Neuronal stem cell (in vitro differentiated cells): ENCODE results near the gene GIN1.
A peak's percentile ranks its signal among the peaks of the same experiment; 100 is the strongest.

Experiments
- DNase-seq: peaks from one replicate; pipeline ENCODE4 v3.0.0-alpha.2; 2013; ENCODE audit warnings: low spot score
- H2AFZ ChIP-seq: one replicate; pipeline ENCODE4 v1.6.1; 2013; ENCODE audit warnings: mild to moderate bottlenecking, low read length, inconsistent platforms
- H2AK5ac ChIP-seq: 2 replicates; pipeline ENCODE4 v1.6.1; 2013; ENCODE audit warnings: low read depth, mild to moderate bottlenecking, inconsistent platforms, low read length, moderate library complexity, mixed read lengths
- H2BK120ac ChIP-seq: 2 replicates; pipeline ENCODE4 v1.6.1; 2013; ENCODE audit warnings: low read depth, mild to moderate bottlenecking, inconsistent platforms, low read length, moderate library complexity, mixed read lengths
- H2BK12ac ChIP-seq: one replicate; pipeline ENCODE4 v1.6.1; 2013; ENCODE audit warnings: low read length, inconsistent platforms
- H2BK15ac ChIP-seq: 2 replicates; pipeline ENCODE4 v1.6.1; 2013; ENCODE audit warnings: mild to moderate bottlenecking, low read length, inconsistent platforms, mixed read lengths
- H2BK5ac ChIP-seq: one replicate; pipeline ENCODE4 v1.6.1; 2013; ENCODE audit warnings: inconsistent platforms, mild to moderate bottlenecking, low read length, moderate library complexity
- H3K14ac ChIP-seq: one replicate; pipeline ENCODE4 v1.6.1; 2013; ENCODE audit warnings: low read length, inconsistent platforms
- H3K18ac ChIP-seq: 2 replicates; pipeline ENCODE4 v1.6.1; 2013; ENCODE audit warnings: low read length, inconsistent platforms
- H3K23ac ChIP-seq: 2 replicates; pipeline ENCODE4 v1.6.1; 2013; ENCODE audit warnings: low read depth, mild to moderate bottlenecking, mixed read lengths, low read length, inconsistent platforms; ENCODE audit not compliant: poor library complexity
- H3K27ac ChIP-seq: replicated peaks from 3 replicates; pipeline ENCODE4 v1.5.1; 2013; ENCODE audit warnings: low read length, inconsistent platforms
- H3K27me3 ChIP-seq, 3 experiments: 2 replicates each; pipeline ENCODE4 v1.6.1; 2013; ENCODE audit warnings: low read length in 3 of 3, mild to moderate bottlenecking in 2 of 3, inconsistent platforms in 1 of 3, low read depth in 1 of 3, mixed read lengths in 1 of 3, moderate library complexity in 1 of 3; ENCODE audit not compliant: control insufficient read depth in 3 of 3, insufficient read depth in 3 of 3
- H3K36me3 ChIP-seq, 2 donors: replicated peaks in 1 of 2; 2 replicates each; pipeline ENCODE4 v1.6.1; 2013; ENCODE audit warnings: low read length in 2 of 2; ENCODE audit not compliant: control insufficient read depth in 2 of 2, insufficient read depth in 2 of 2
- H3K4ac ChIP-seq: 2 replicates; pipeline ENCODE4 v1.6.1; 2013; ENCODE audit warnings: inconsistent platforms, mild to moderate bottlenecking, low read length, moderate library complexity
- H3K4me1 ChIP-seq, 2 donors: 1 replicate in 1 of 2; 2 replicates in 1 of 2; pipeline ENCODE4 v1.6.1; 2013; ENCODE audit warnings: low read length in 2 of 2, low read depth in 1 of 2; ENCODE audit not compliant: control insufficient read depth in 2 of 2, insufficient read depth in 1 of 2
- H3K4me2 ChIP-seq: one replicate; pipeline ENCODE4 v1.6.1; 2013; ENCODE audit warnings: mild to moderate bottlenecking, low read length, inconsistent platforms; ENCODE audit not compliant: insufficient read depth, poor library complexity, severe bottlenecking
- H3K4me3 ChIP-seq, 2 donors: 2 replicates each; pipeline ENCODE4 v1.5.1; 2013; ENCODE audit warnings: low read length in 2 of 2, mild to moderate bottlenecking in 2 of 2, inconsistent platforms in 1 of 2, moderate library complexity in 1 of 2
- H3K79me1 ChIP-seq: one replicate; pipeline ENCODE4 v1.6.1; 2013; ENCODE audit warnings: low read depth, mild to moderate bottlenecking, inconsistent platforms, low read length, moderate library complexity
- H3K9ac ChIP-seq: one replicate; pipeline ENCODE4 v1.6.1; 2013; ENCODE audit warnings: mild to moderate bottlenecking, low read depth, low read length, inconsistent platforms; ENCODE audit not compliant: poor library complexity
- H3K9me3 ChIP-seq, 2 donors: replicated peaks in 1 of 2; 2 replicates each; pipeline versions ENCODE3 to v1.6.1; 2013; ENCODE audit warnings: low read length in 2 of 2, mild to moderate bottlenecking in 2 of 2, inconsistent platforms in 1 of 2, low read depth in 1 of 2, mixed read lengths in 1 of 2, moderate library complexity in 1 of 2; ENCODE audit not compliant: control insufficient read depth in 2 of 2, insufficient read depth in 1 of 2
- H4K8ac ChIP-seq: one replicate; pipeline ENCODE4 v1.6.1; 2013; ENCODE audit warnings: low read depth, mild to moderate bottlenecking, inconsistent platforms, low read length, moderate library complexity
- H4K91ac ChIP-seq: one replicate; pipeline ENCODE4 v1.6.1; 2013; ENCODE audit warnings: low read length, low read depth, mild to moderate bottlenecking, inconsistent platforms; ENCODE audit not compliant: poor library complexity
- WGBS, 2 donors: extraction: QIAGEN DNeasy Blood & Tissue Kit; methylation state at CpG; one replicate each; pipeline ENCODE4 v1.1.7; 2013; ENCODE audit warnings: missing lambda C conversion rate in 2 of 2, mixed read lengths in 1 of 2; ENCODE audit not compliant: insufficient read length in 2 of 2, insufficient replicate concordance in 1 of 2; ENCODE audit errors: extremely low coverage in 2 of 2; 5-methylcytosine and 5-hydroxymethylcytosine counted together

The GIN1 gene

DNA sequence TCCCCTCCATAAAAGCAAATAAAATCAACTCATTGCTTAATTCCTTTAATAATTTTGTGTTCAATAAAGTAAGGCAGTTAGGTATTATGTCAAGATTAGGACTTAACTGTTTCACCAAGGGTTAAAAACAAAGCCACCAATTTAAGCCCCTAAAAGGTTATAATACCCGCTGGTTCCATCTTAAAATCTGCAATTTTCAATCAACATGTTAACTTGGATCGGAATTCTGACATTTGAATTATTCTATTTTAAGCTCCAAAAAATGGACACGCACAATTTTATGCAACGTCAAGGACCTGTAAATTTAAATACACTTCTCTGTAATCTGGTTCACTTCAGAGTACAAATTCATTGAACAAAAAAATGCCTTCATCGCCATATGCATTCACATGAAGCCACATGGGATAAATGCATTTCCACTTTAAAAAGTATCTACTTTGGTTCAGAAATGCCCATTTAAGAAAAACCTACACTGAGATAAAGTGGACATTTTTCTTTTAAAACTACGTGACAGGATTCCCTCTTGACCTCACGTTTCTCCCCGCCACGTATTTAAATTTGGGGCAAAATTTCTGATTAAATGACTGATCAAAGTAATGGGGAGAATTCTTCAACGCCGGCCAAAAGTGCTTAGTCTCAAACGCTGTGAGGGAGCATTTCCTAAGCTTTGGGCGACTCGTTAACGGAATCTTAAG is 721 bp downstream of the GIN1 start:
- Histone ChIP-seq H2AFZ (peak overlapping the region; percentile 84), H3K4me1 (peaks cover 0 to 6% of the 10 kb centered on the region in 2 donors), H3K14ac (no peak overlapping the region), H4K91ac (no peak overlapping the region), H3K36me3 (peaks cover 0 to 11% of the 10 kb centered on the region in 2 donors), H3K4ac (no peak overlapping the region), H2BK5ac (no peak overlapping the region), H4K8ac (no peak overlapping the region), H2BK15ac (no peak overlapping the region), H3K18ac (peak overlapping the region; percentile 89), H3K23ac (no peak overlapping the region), H2AK5ac (no peak overlapping the region), H3K4me3 (peak overlapping the region; percentile 77 to 85), H3K9me3 (no peaks in the 10 kb centered on the region), H2BK12ac (no peak overlapping the region), H2BK120ac (no peak overlapping the region), H3K79me1 (peaks cover 3% of the 10 kb centered on the region), H3K27me3 (no peaks in the 10 kb centered on the region), H3K9ac (peak overlapping the region; percentile 74), H3K27ac (peak overlapping the region; percentile 90), H3K4me2 (peak overlapping the region; percentile 43)
- peak; percentile 11 for DNase-seq
- no CpG with 5 or more reads among the region's 15 CpGs for WGBS, 2 donors

DNA sequence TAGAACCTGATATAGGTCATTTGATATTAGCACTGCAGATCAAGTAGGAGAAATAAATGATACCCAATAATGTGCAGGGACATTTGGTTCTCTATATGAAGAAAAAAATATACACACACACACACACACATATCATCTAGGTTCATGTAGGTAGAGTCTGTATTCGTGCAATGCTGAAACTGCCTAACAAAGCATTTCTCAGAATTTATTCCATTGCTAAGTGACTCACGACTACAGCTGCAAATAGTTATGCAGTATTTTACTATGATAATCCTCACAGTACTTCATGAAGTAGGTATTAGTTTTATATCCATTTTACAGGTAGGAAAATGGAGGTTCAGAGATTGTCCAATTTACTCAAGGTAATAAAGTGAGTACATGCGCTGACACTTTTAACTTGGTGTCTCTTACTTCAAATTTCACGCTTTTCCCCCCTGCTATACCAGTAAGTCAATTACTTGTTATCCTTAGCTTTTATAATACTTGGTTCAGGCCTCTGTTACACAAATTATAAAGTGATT is 2.4 kb downstream of the GIN1 start:
- H3K4ac ChIP-seq, result no peak overlapping the region
- no peaks in the 10 kb centered on the region for H3K9me3 ChIP-seq
- H3K4me1 ChIP-seq, result peaks cover 0 to 6% of the 10 kb centered on the region in 2 donors
- no peak for DNase-seq
- no peak overlapping the region for H2BK15ac ChIP-seq
- no peak overlapping the region for H3K4me2 ChIP-seq
- no peak overlapping the region for H2AFZ ChIP-seq
- H3K4me3 ChIP-seq, result no peak overlapping the region
- H3K14ac ChIP-seq, result no peak overlapping the region
- H2AK5ac ChIP-seq, result no peak overlapping the region
- H3K23ac ChIP-seq, result no peak overlapping the region
- H3K27me3 ChIP-seq, result no peaks in the 10 kb centered on the region
- no CpG with 5 or more reads among the region's 4 CpGs for WGBS, 2 donors
- no peak overlapping the region for H2BK120ac ChIP-seq
- H4K91ac ChIP-seq, result no peak overlapping the region
- no peak overlapping the region for H3K18ac ChIP-seq
- no peak overlapping the region for H2BK5ac ChIP-seq
- H3K27ac ChIP-seq, result no peak overlapping the region
- H3K79me1 ChIP-seq, result peaks cover 2% of the 10 kb centered on the region
- no peaks in the 10 kb centered on the region for H3K36me3 ChIP-seq
- no peak overlapping the region for H3K9ac ChIP-seq
- H4K8ac ChIP-seq, result no peak overlapping the region
- no peak overlapping the region for H2BK12ac ChIP-seq

DNA sequence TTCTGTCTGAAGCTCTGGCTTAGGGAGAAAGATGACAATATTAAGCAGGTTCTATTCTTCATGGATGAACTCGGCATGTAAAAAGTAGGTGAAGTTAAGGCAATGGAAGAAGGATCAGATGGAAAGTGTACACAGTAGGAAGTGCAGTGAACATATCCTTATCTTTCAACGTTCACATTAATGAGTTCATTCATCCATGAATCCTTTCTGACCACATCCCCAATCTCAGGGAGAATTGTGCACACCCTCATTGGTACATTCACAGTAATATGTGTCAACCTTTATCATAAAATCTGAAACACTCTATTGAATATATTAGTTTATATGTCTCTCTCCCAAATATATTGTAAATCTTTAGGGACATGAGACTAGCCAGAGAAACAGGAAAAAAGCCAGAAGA is 5.5 kb downstream of the GIN1 start:
- Histone ChIP-seq H3K36me3 (no peaks in the 10 kb centered on the region), H4K8ac (no peak overlapping the region), H3K9me3 (peaks cover 0 to 4% of the 10 kb centered on the region in 2 donors), H3K14ac (no peak overlapping the region), H3K18ac (no peak overlapping the region), H3K27me3 (no peaks in the 10 kb centered on the region), H2BK120ac (no peak overlapping the region), H3K4me2 (no peak overlapping the region), H2BK5ac (no peak overlapping the region), H2AK5ac (no peak overlapping the region), H3K79me1 (no peaks in the 10 kb centered on the region), H4K91ac (no peak overlapping the region), H3K4me3 (no peak overlapping the region), H3K27ac (no peak overlapping the region), H3K23ac (no peak overlapping the region), H3K4ac (no peak overlapping the region), H2AFZ (no peak overlapping the region), H2BK15ac (no peak overlapping the region), H2BK12ac (no peak overlapping the region), H3K9ac (no peak overlapping the region), H3K4me1 (peaks cover 0 to 2% of the 10 kb centered on the region in 2 donors)
- no CpG with 5 or more reads among the region's 2 CpGs for WGBS, 2 donors
- DNase-seq, result no peak

DNA sequence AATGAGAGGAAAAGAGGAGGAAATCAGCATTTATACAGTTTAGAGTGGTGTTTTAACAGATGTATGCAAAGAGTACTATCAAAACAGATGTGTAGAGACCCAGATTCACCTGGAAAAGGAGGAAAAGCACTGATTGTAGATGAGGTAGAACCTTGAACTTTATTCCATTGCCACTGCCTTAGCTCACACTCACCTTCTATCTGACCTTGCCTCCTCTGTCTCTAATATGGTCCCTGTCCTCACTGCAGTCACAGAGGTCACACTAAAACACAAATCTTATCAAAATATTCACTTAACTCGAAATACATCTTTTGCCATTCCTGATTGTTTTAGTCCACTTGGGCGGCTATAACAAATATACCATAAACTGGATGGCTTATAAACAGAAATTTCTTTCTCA is 7.0 kb downstream of the GIN1 start:
- Histone ChIP-seq H3K27ac (no peak overlapping the region), H3K36me3 (no peaks in the 10 kb centered on the region), H2BK12ac (no peak overlapping the region), H3K23ac (no peak overlapping the region), H3K79me1 (no peaks in the 10 kb centered on the region), H3K4ac (no peak overlapping the region), H3K9ac (no peak overlapping the region), H2BK120ac (no peak overlapping the region), H3K9me3 (peaks cover 0 to 4% of the 10 kb centered on the region in 2 donors), H3K4me2 (no peak overlapping the region), H3K27me3 (no peaks in the 10 kb centered on the region), H3K18ac (no peak overlapping the region), H4K91ac (no peak overlapping the region), H2AFZ (no peak overlapping the region), H2BK5ac (no peak overlapping the region), H2AK5ac (no peak overlapping the region), H3K4me1 (no peaks in the 10 kb centered on the region), H2BK15ac (no peak overlapping the region), H4K8ac (no peak overlapping the region), H3K4me3 (no peak overlapping the region), H3K14ac (no peak overlapping the region)
- WGBS, 2 donors, result no CpG with 5 or more reads among the region's 2 CpGs
- DNase-seq, result no peak
